22Rv1 (cell line): ENCODE results near the gene KLRC2.

Experiments
- CTCF ChIP-seq: fragments of 450-650 bp; IDR thresholded peaks from 2 replicates; pipeline ENCODE4 v1.5.1; 2017; ENCODE audit warnings: mild to moderate bottlenecking
- ZFX ChIP-seq: fragments of 450-650 bp; IDR thresholded peaks from 2 replicates; pipeline ENCODE4 v1.6.1; 2017; ENCODE audit warnings: antibody characterized with exemption, borderline replicate concordance

GRCh38 chr12:10404798-10405197 is 31.0 kb downstream of the KLRC2 start:
- no peak for TF ChIP-seq CTCF
- no peak for TF ChIP-seq ZFX
